A549 (cell line): Measurements from ENCODE around the gene TRAF3. TPM values are rescaled to one million over a fixed set of nuclear protein-coding genes. Genes with fewer than 3 reads are reported as not detected.

Experiments
- ATAC-seq, 2 experiments: fragments of 200-7000 bp in 1 of 2; fragments of >200 bp in 1 of 2; cut with Nextera tagmentation in 1 of 2; cut with Tn5 transposase in 1 of 2; 3 replicates each; pipeline versions ENCODE4 v1.8.0 to v1.9.1; 2018 to 2020; ENCODE audit warnings: mild to moderate bottlenecking in 1 of 2, moderate library complexity in 1 of 2
- CTCF ChIA-PET: fragments of 300-600 bp; sonication (Branson Sonifier 250); formaldehyde crosslinking; extraction: SDS; loops from one replicate; lab custom pipeline; 2021; ENCODE audit warnings: antibody characterized with exemption, inconsistent platforms; lab: Yijun Ruan, JAX
- POLR2A ChIA-PET: fragments of 350-600 bp; formaldehyde crosslinking; extraction: SDS; loops from one replicate; lab custom pipeline; 2021; ENCODE audit warnings: antibody characterized with exemption, inconsistent platforms; lab: Yijun Ruan, JAX
- DNase-seq, 2 experiments: peaks; one replicate each; pipeline versions ENCODE4 v3.0.0 to v3.0.0-alpha.2; 2011 to 2016; ENCODE audit warnings: low read depth in 1 of 2, low spot score in 1 of 2
- FAIRE-seq: peaks from 2 replicates; lab custom pipeline; 2011; peaks lifted over from hg19 to GRCh38; lab: Jason Lieb, UNC
- H3K27ac ChIP-seq, 2 experiments: fragments of >200 bp; sonication (Bioruptor Twin); formaldehyde crosslinking; 3 replicates each; pipeline ENCODE4 v1.5.1; 2016 to 2017
- H3K4me1 ChIP-seq: fragments of >200 bp; sonication (Bioruptor Twin); formaldehyde crosslinking; 3 replicates; pipeline ENCODE4 v1.6.1; 2016
- H3K4me2 ChIP-seq: fragments of >200 bp; sonication (Bioruptor Twin); formaldehyde crosslinking; 3 replicates; pipeline ENCODE4 v1.6.1; 2016
- H3K4me3 ChIP-seq: fragments of >200 bp; sonication (Bioruptor Twin); formaldehyde crosslinking; 3 replicates; pipeline ENCODE4 v1.5.1; 2016
- H3K9me3 ChIP-seq: fragments of >200 bp; sonication (Bioruptor Twin); formaldehyde crosslinking; 3 replicates; pipeline ENCODE4 v1.6.1; 2016
- CBX8 ChIP-seq: fragments of 200-600 bp; sonication (generic); IDR thresholded peaks from 2 replicates; pipeline ENCODE4 v1.6.1; 2016
- CEBPB ChIP-seq, 2 experiments: fragments of >200 bp in 1 of 2; sonication (Bioruptor Twin) in 1 of 2; formaldehyde crosslinking in 1 of 2; IDR thresholded peaks; 2 replicates each; pipeline ENCODE4 v1.6.1; 2012 to 2016
- CHD2 ChIP-seq: fragments of 150-350 bp; IDR thresholded peaks from 2 replicates; pipeline ENCODE4 v1.6.1; 2014; ENCODE audit warnings: low read length; ENCODE audit not compliant: partially characterized antibody
- ESRRA ChIP-seq: fragments of 150-350 bp; IDR thresholded peaks from 2 replicates; pipeline ENCODE4 v1.6.1; 2014; ENCODE audit warnings: mild to moderate bottlenecking, low read length, borderline replicate concordance
- FOXS1 ChIP-seq: fragments of 250-450 bp; sonication (Bioruptor Pico); IDR thresholded peaks from 2 replicates; pipeline ENCODE4 v1.5.0; 2020; ENCODE audit warnings: mild to moderate bottlenecking, moderate library complexity
- HOXA7 ChIP-seq: fragments of 250-450 bp; sonication (Bioruptor Pico); IDR thresholded peaks from 2 replicates; pipeline ENCODE4 v1.5.0; 2020; ENCODE audit warnings: mild to moderate bottlenecking, moderate library complexity
- MAX ChIP-seq: IDR thresholded peaks from 2 replicates; pipeline ENCODE4 v1.6.1; 2012
- MAZ ChIP-seq: fragments of 150-350 bp; IDR thresholded peaks from 2 replicates; pipeline ENCODE4 v1.6.1; 2014; ENCODE audit warnings: antibody characterized with exemption, low read depth, low read length, borderline replicate concordance
- MYC ChIP-seq: IDR thresholded peaks from 2 replicates; pipeline ENCODE4 v1.6.1; 2012; ENCODE audit warnings: mild to moderate bottlenecking, inconsistent platforms, low read length, improper control_type of control experiment, borderline replicate concordance
- PBX3 ChIP-seq: IDR thresholded peaks from 2 replicates; pipeline ENCODE4 v1.6.1; 2012
- PHF8 ChIP-seq: fragments of 200-600 bp; sonication (generic); IDR thresholded peaks from 2 replicates; pipeline ENCODE4 v1.6.1; 2016; ENCODE audit warnings: low read depth, mild to moderate bottlenecking, antibody characterized with exemption, moderate library complexity, borderline replicate concordance
- RARB ChIP-seq: fragments of 250-450 bp; sonication (Bioruptor Pico); IDR thresholded peaks from 2 replicates; pipeline ENCODE4 v1.8.0; 2021; ENCODE audit warnings: mild to moderate bottlenecking, moderate library complexity
- RNF2 ChIP-seq: fragments of 200-600 bp; sonication (generic); IDR thresholded peaks from 2 replicates; pipeline ENCODE4 v1.6.1; 2016; ENCODE audit warnings: low read depth, mild to moderate bottlenecking, antibody characterized with exemption, moderate library complexity, borderline replicate concordance
- SMC3 ChIP-seq: fragments of >200 bp; sonication (Bioruptor Twin); formaldehyde crosslinking; IDR thresholded peaks from 3 replicates; pipeline ENCODE4 v1.6.1; 2018; ENCODE audit warnings: inconsistent platforms
- TP53 ChIP-seq: fragments of 250-450 bp; sonication (Bioruptor Pico); IDR thresholded peaks from 2 replicates; pipeline ENCODE4 v1.5.0; 2021; ENCODE audit warnings: mild to moderate bottlenecking, moderate library complexity
- ZFP36 ChIP-seq: fragments of 450-650 bp; IDR thresholded peaks from 2 replicates; pipeline ENCODE4 v1.6.1; 2014; ENCODE audit warnings: borderline replicate concordance; ENCODE audit not compliant: partially characterized antibody
- WGBS: methylation state at CpG from one replicate; pipeline ENCODE4 v1.1.6; 2017; ENCODE audit errors: missing lambda C conversion rate; 5-methylcytosine and 5-hydroxymethylcytosine counted together
- polyA plus RNA-seq, 4 experiments: library from polyadenylated mRNA; depleted of rRNA in 3 of 4; stranded (reverse); fragments of >200 nt; fragmentation: RNase III in 1 of 4; extraction: RNeasy Plus Mini Kit Qiagen cat#74134 plus additional on column Dnase treatment in 1 of 4; gene quantifications; 2 replicates in 3 of 4; 3 replicates in 1 of 4; pipeline ENCODE4 v1.2.3, GENCODE V29; 2011 to 2017
- TF ChIP-seq, protein P1 (sequence below): fragments of >200 bp; sonication (Bioruptor Twin); formaldehyde crosslinking; IDR thresholded peaks from 2 replicates; pipeline ENCODE4 v1.6.1; 2016
- TF ChIP-seq, protein P2 (sequence below): fragments of >200 bp; sonication (Bioruptor Twin); formaldehyde crosslinking; IDR thresholded peaks from 3 replicates; pipeline ENCODE4 v1.5.1; 2016

Gene TRAF3
- polyA plus RNA-seq, 2 of the 4 experiments (the other 2 are of a cell fraction): 20.2 to 25.5 TPM

GRCh38 chr14:102907303-102907844 lies 130.1 kb downstream of the TRAF3 start:
- no peaks in the 10 kb centered on the region for H3K9me3 ChIP-seq
- no peak overlapping the region for H3K4me2 ChIP-seq
- WGBS: 97% methylated on average over 33 of the region's 33 CpGs
- H3K27ac ChIP-seq: no peak overlapping the region
- no peaks in the 10 kb centered on the region for H3K4me1 ChIP-seq
- POLR2A ChIA-PET: no interaction called here
- TF ChIP-seq SMC3: no peak
- no peak for TF ChIP-seq RARB (CRISPR knock-in tag)
- no peak for FAIRE-seq
- no peak overlapping the region for H3K4me3 ChIP-seq
- CTCF ChIA-PET: interaction anchor here (0.8 kb wide), 1 partner anchor 10 kb away, joined by 3 read pairs; no protein-coding TSS in a partner anchor
- no peak for DNase-seq
- no peak for ATAC-seq

DNA sequence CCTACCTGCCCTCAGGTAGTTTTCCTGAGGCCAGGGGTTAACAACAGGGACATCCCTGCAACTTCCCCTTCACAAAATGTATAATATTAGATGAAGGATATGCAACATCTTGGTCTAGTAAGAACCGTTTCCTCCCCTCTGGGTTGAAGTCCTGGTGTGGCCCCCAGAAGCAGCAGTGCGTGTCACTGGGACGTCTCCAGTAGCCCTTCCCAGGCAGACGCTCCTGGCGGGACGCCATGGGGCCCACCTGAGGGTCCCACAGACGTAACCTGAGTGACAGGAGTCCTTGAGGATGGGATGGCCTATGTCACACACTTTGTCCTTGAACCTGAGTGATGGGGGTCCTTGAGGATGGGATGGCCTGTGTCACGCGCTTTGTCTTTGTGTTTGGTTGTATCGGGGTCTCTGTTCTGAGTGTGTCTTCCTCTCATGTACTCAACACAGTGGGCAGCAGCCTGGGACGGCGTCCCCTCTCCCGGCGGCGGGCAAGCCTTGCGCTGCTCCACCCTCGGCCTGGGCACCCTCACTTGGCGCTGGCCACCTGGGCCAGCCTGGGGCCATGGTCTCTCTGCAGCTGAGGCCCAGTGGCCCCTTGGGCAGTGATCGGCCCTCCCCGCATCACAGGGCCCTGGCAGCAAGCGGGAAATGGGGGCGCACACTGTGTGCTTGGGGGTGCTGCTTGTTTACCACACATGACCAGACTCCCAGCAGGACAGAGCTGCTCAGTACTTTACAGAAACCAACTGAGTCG lies 130.9 kb downstream of the TRAF3 start:
- 91% methylated on average over 23 of the region's 23 CpGs for WGBS
- ChIA-PET CTCF (interaction anchor here (0.8 to 1.2 kb wide), 2 partner anchors 9 to 213 kb away, joined by 3 read pairs; no protein-coding TSS in a partner anchor), POLR2A (no interaction called here)
- H3K4me1 ChIP-seq: no peaks in the 10 kb centered on the region
- H3K4me2 ChIP-seq: no peak overlapping the region
- TF ChIP-seq FOXS1 (no peak), MAZ (no peak), PHF8 (no peak), TP53 (CRISPR knock-in tag) (no peak), CEBPB (IDR thresholded peaks at IDR 0.05) (no peak), MYC (no peak), ESRRA (no peak), ZFP36 (no peak), HOXA7 (CRISPR knock-in tag) (no peak), CBX8 (no peak), RNF2 (no peak), CHD2 (no peak), MAX (no peak), PBX3 (no peak)
- TF ChIP-seq, protein P1, sequence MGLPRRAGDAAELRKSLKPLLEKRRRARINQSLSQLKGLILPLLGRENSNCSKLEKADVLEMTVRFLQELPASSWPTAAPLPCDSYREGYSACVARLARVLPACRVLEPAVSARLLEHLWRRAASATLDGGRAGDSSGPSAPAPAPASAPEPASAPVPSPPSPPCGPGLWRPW: no peak
- TF ChIP-seq, protein P2, sequence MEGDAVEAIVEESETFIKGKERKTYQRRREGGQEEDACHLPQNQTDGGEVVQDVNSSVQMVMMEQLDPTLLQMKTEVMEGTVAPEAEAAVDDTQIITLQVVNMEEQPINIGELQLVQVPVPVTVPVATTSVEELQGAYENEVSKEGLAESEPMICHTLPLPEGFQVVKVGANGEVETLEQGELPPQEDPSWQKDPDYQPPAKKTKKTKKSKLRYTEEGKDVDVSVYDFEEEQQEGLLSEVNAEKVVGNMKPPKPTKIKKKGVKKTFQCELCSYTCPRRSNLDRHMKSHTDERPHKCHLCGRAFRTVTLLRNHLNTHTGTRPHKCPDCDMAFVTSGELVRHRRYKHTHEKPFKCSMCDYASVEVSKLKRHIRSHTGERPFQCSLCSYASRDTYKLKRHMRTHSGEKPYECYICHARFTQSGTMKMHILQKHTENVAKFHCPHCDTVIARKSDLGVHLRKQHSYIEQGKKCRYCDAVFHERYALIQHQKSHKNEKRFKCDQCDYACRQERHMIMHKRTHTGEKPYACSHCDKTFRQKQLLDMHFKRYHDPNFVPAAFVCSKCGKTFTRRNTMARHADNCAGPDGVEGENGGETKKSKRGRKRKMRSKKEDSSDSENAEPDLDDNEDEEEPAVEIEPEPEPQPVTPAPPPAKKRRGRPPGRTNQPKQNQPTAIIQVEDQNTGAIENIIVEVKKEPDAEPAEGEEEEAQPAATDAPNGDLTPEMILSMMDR: no peak
- no peak for FAIRE-seq
- DNase-seq: no peak
- no peaks in the 10 kb centered on the region for H3K9me3 ChIP-seq
- H3K4me3 ChIP-seq: no peak overlapping the region
- no peak for ATAC-seq
- H3K27ac ChIP-seq: no peak overlapping the region
